Glomerular visceral epithelial cell (primary cell): ENCODE data around the gene HOXC6.

ENCODE experiments used
- DNase-seq: peaks from one replicate; pipeline ENCODE4 v3.0.0-alpha.2; 2016; ENCODE audit errors: extremely low spot score

HOXC6 gene

DNA sequence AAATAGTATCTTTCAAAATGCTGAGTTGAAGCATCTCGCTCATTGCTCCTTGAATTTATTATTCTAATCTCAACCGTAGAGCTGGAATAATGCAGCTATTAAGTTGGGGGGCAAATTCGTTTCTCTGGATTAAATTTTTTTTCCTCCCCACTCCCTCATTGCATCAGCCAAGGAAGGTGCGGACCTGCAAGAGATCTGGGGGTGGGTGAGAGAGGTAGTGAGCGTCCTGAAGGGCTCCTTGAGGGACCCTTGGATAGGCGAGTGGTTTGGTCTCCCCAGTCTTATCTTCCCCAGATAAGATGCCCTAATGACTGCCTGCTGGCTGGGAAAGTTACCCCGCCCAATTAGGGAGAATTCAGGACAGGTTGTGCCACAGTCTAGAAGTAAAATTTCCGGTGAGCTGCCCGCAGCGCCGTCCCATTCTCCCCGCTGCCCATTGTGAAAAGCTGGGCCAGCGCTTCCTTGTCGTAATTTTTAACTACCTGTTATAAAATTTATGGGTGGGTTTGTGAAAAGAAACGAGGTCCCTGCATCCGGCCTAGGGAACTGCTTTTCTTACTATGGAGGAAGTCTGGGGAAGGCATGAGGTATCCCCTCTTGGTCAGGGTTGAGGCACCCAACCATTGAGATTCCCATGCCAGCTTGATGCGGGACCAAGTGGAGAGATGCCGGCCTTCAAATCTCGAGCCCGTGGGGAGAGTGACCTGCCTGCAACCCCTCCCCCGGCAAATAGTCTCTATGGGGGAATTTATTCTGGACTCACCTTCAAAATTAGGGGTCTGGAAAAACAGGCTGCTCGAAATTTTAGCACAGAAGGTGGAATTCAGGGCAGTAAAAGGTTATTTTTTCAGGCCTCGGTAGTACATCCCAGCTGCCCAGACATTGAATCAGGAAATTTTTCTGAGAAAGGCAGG, 13.0 kb upstream of the HOXC6 start:
- DNase-seq: no peak

DNA sequence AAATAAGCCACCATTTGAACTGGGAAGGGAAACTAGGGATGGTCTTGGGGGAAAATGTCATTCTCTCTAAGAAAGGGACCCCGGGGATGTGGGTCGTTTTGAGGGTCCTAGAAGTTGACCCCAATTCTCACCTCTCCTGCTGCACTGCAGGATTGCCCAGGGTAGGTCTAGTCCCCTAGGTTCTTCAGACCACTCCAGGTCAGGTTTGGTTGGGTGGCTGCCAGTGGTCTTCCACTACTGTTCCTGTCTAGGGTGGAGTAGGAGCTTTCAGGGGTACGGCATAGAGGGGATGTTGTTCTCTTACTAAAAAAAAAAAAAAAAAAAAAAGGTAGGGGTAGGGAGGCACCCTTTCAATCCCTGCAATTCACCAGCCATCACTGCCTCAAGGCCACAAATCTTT, 12.2 kb upstream of the HOXC6 start:
- DNase-seq: no peak

- peak; percentile 80 for DNase-seq
Observed at GRCh38 chr12:54016478-54016964, 11.7 kb upstream of the HOXC6 start.

- peak; percentile 63 for DNase-seq
Observed at GRCh38 chr12:54017027-54017788, 11.0 kb upstream of the HOXC6 start.

DNA sequence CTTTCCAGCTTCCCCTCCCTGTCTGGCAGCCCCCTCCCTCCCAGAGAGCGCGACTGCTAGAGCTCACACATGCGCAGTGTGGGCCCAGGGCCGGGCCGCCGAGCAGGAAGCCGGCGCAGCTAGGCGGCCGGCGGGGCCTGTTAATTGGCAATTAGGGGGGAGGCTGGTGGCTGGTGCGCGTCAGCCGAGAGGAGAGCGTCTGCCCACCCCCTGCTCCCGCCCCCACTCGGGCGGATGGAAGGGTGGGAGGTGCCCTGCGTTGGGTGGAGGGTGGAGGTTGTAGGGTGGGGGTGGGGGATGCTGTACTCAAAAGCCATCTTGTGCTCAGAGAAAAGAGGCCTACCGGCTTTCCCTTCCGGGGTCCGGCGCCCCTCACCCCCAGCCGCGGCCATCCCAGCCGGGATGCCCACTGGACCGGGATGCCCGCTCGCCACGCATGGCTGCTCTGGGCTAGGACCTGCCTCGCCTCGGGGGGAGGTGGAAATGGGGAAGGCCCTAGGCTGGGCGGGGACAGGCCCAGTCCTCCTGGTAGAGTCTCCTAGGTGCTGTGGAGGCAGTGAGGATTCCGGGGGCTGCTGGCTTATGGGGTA, 10.3 kb upstream of the HOXC6 start:
- DNase-seq: peak; percentile 97

- DNase-seq: peak; percentile 49
Observed at GRCh38 chr12:54018468-54018984, 9.7 kb upstream of the HOXC6 start.

DNA sequence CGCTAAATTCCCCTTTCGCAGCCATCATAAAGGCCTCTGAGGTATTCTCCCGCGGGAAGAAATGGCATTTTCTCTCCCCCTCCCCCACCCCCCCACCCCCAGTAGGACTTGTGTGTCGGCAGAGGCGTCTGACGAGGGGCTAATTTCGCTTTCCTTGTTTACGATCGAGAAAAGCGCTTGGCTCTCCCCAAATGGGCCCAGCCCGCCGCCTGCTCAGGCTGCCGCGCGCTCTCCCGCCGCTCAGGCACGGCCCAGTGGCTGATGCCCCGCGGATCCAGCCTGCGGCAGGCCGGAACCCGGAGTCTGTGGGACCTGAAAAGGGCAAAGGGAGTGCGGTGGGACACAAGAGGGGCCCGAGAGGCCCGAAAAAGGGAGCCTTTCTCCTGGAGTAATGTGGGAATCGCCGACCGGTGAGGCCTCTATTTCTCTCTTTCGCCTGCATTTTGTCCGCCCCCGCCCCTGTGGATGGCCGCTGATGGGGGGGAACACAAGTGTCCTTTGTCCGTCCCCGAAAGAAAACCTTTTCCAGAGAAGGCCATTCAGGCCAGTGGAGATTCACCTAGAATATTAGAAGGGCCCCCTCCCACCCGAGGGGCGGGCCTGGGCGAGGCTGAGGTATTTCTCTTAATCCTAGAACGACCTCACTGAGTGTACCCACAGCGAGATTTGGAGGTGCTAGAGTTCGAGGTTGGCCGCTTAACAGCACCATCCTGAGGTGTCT, 9.0 kb upstream of the HOXC6 start:
- DNase-seq: peak; percentile 37

- DNase-seq: peak; percentile 55
Observed at GRCh38 chr12:54019924-54020590, 8.2 kb upstream of the HOXC6 start.

DNA sequence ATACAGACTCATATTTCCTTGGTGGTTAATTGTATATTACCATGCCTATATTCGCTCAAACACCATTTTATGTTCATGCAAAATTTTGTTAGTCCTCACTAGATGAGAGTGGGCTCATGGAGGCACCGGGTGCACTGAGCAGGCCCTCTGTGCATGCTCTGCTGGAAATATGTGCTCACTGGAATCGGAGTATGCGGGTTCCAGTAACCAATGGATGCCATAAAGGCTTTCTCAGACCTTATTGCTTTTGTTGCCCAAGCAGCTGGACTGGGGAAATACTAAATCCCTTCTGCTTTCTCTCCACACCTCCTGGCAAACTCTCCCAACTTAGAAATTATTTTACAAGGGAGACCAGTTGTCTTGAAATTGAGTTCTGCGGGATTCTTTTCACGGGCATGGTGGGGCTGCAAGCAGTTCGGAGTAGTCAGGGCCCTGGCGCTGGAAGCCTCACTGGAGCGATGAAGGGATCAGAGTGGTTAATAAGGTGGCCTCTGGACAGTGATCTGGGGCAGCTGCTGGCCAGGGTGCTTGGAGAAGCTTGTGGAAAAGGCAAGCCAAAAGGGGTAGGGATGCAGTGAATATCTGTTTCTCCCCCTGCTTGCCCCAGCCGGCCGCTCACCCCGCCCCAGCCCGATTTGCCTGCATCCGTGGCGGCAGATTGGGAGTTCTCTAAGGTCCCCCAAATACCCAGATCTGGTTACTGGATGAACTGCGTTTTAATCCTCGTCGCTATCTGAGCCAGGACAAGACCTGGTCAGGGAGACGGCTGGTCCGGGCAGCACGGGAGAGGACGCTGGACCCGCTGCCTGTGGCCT, 7.4 kb upstream of the HOXC6 start:
- no peak for DNase-seq

GRCh38 chr12:54021432-54022013, 6.7 kb upstream of the HOXC6 start:
- no peak for DNase-seq

- DNase-seq: no peak
Observed at GRCh38 chr12:54022960-54023884, 5.0 kb upstream of the HOXC6 start.

DNA sequence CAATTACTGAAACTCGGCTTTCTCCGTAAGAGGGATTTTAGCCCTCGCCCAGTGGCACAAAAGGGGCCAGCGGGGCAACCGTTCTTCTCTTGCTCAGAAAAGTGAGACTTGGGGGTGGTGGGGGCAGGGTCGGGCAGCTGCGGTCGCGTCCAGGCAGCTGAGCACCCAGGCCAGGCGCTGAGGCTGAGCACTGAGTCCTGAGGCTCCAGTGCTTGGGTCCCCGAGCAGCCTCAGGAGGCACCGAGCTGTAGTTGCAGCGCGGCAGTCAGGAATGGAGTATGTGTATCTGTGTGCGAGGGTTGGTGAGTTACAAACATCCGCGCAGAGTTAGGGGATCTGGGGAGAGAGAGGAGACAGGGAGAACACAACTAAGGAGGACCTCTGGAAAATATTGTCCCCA, 4.1 kb upstream of the HOXC6 start:
- DNase-seq: no peak

DNA sequence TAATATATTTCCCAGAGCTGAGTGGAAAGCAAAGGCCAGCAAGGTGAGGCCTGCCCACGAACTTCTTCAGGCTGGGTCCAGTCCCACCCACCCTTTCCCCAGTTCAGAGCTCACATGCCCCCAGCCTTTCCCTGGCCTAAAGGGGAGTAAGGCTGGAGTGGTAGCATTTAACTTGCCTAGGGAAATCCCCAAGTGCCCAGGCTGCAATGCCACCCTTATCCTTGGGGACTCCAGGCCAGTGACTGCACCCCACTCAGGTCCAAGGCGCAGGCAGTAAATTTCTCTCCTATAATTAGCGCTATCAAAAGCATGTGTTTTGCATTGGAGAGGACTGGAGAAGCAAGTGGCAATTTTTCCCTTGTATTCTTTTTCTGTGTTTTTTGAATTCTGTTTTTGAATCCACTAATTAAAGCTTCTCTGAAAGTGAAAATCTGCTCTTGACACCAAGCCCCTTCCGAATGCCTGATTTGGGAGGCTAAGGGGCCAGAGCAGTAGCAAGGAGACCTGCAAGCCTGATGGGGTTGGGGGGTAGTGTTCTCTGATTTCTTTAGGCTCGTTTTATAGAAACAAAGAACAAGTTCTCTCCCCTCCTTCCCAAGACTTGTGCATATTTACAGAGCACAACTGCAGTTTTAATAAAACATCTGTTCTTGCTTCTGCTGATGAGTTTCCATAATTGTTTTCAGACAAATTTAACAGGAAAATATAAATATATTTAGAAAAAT, 3.5 kb upstream of the HOXC6 start:
- no peak for DNase-seq

GRCh38 chr12:54025499-54026405, 2.5 kb upstream of the HOXC6 start:
- no peak for DNase-seq

- no peak for DNase-seq
Observed at GRCh38 chr12:54026640-54027441, 1.4 kb upstream of the HOXC6 start.

GRCh38 chr12:54027442-54027786, 826 bp upstream of the HOXC6 start:
- no peak for DNase-seq
